ENCODE results near the gene ATG9A.
A peak's percentile ranks its signal among the peaks of the same experiment; 100 is the strongest.
"Not testable (repeated sequence)": the region's sequence is repeated elsewhere in the genome, so short reads cannot be mapped to it uniquely, and the experiment has no call there.

Gene ATG9A

DNA sequence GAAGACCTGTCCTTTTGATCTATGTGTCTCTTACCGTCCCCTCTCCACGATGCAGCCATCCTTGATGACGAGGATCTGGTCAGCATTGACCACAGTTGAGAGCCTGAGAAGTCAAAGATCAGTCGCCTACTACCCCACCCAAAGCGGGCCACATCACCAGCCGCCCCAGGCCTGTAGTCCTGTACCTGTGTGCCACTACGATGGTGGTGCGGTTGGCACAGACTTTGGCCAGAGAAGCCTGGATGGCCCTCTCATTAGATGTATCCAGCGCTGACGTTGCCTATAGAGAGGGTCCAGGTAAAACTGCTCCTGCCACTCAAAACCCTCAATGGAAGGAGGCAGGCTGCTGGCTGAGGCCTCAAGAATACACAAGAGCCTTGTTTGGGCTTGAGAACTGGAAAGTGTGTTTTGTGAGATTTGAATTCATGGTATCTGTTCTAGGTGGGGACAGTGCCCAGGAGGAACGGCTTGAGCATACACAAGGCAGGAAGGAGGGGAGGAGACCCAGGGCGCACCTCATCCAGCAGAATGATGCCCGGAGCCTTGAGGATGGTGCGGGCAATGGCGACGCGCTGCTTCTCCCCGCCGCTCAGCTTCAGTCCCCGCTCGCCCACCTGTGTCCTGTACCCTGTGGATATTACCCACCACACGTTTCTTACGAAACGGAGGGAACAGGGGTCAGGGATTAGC, 19.1 kb downstream of the ATG9A start:
- Mint-ChIP-seq H3K9me3 (no peaks in the 10 kb centered on the region), H3K4me3 (no peak overlapping the region), H3K36me3 (peaks cover 3% of the 10 kb centered on the region), H3K27me3 (no peaks in the 10 kb centered on the region), H3K27ac (no peak overlapping the region), H3K4me1 (peaks cover 19% of the 10 kb centered on the region)
- no peak for ATAC-seq (ENCODE audit: low read depth)
- DNase-seq (ENCODE audit: low spot score in 2 of 2): no peak

DNA sequence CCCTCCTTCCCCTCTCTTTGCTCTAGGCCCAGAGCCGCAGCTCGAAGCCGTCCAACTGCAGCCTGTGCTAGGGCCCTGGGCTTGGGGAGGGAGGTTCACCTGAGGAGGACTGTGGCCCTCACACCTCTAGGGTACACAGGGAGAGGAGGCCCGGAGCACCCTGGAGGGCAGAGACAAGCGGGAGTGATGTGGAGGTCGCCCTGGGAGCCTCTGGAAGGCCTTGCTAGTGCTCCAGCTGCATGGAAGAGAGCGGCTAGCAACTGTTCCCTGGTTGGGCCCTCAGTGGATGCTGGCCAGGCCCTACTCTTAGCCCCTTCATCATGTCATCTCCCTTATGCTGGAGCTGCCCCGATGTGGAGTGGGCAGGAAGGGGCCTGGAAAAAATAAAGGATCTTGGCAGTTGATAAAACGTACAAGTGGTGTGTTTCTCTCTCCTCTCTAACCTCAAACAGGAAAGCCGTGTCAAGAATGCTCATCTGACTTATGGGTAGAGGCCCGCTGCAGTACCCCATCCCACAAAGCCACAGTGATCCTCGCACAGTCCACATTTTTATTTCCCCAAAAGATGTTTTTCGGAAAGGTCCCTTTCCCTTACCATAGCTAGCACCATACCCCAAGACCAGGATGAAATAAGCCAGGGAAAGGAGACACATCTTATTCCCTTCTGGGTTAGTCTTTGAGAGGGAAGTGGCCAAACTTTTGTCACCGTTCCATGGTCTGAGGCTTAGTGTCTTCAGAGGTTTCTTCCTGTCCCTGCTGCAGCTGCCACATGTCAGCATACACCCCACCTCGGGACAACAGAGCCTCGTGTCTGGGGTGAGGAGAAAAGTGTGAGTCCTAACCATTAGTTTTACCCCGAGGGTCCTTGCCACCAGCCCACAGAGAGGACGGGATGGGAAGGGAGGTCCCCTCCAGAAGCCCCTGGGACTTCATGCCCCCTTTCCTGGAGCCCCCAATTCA, 19.9 kb downstream of the ATG9A start:
- H3K4me3 Mint-ChIP-seq: no peak overlapping the region
- H3K9me3 Mint-ChIP-seq: no peaks in the 10 kb centered on the region
- peak overlapping the region; percentile 28 for H3K27ac Mint-ChIP-seq
- H3K4me1 Mint-ChIP-seq: peaks cover 19% of the 10 kb centered on the region
- ATAC-seq (ENCODE audit: low read depth): no peak
- H3K36me3 Mint-ChIP-seq: peaks cover 3% of the 10 kb centered on the region
- no peak for DNase-seq (ENCODE audit: low spot score in 2 of 2)
- no peaks in the 10 kb centered on the region for H3K27me3 Mint-ChIP-seq

DNA sequence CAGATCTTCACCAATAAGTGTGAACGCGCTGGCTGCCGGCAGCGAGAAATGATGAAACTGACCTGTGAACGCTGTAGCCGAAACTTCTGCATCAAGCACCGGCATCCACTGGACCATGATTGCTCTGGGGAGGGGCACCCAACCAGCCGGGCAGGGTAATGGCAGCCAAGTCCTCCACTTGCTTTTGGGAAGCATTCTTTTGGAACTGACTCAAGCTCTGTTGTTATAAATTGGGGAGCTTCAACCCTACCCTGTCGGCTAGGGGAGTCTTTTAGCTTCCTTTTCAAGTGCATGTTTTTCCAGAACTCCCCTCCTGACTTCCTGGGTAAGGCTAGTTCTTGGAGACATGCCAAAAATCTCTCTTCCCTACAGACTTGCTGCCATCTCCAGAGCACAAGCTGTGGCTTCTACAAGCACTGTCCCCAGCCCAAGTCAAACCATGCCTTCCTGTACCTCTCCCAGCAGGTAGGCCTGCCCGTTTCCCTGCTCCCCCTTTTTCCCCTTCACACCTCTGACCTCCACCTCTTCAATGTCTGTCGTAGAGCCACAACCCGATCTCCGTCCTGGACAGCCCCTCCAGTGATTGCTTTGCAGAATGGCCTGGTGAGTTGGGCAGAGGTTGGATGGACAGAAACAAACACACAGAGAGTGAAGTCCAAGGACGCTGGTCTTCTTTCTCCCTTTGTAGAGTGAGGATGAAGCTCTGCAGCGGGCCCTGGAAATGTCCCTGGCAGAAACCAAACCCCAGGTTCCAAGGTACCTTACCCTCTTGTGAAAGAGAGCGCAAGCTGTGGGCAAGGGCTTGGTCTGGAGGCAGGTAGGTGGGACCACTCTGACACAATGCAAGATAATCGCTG, 21.3 kb downstream of the ATG9A start:
- H3K9me3 Mint-ChIP-seq: no peaks in the 10 kb centered on the region
- no peaks in the 10 kb centered on the region for H3K36me3 Mint-ChIP-seq
- peaks cover 19% of the 10 kb centered on the region for H3K4me1 Mint-ChIP-seq
- DNase-seq (ENCODE audit: low spot score in 2 of 2) (no peak), ATAC-seq (ENCODE audit: low read depth) (no peak)
- H3K27ac Mint-ChIP-seq: no peak overlapping the region
- H3K27me3 Mint-ChIP-seq: no peaks in the 10 kb centered on the region
- H3K4me3 Mint-ChIP-seq: peak overlapping the region; percentile 82

DNA sequence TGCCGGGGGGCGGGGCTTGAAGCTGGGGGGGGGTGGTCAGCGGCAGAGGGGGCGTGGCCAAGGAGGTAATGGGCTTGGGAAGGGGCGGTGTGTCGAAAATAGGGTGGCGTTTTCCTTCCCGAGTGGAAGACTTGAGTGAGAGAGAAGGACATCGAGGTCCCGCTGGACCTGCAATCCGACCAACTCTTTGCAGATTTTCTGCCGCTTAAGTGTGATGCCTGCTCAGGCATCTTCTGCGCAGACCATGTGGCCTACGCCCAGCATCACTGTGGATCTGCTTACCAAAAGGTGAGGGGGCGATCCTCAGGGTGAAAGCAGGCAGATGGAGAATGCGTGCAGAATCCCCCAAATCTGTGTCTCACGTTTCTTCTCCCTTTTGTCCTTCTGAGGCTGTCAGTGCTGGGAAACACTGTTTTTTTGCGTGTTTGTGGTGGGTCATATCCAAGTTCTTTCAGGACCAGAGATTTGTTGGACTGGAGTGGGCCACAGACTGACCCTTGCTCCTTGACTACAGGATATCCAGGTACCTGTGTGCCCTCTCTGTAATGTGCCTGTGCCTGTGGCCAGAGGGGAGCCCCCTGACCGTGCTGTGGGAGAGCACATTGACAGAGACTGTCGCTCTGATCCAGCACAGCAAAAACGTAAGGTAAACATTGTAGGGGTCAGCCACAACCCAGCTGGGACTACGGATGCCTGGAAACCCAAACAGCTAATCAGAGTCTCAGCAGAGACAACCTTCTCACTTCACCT, 22.1 kb downstream of the ATG9A start:
- Mint-ChIP-seq H3K36me3 (no peaks in the 10 kb centered on the region), H3K27me3 (no peaks in the 10 kb centered on the region), H3K4me3 (peak overlapping the region; percentile 82), H3K9me3 (no peaks in the 10 kb centered on the region), H3K27ac (peak overlapping the region; percentile 86), H3K4me1 (peaks cover 19% of the 10 kb centered on the region)
- DNase-seq (ENCODE audit: low spot score in 2 of 2) (no peak), ATAC-seq (ENCODE audit: low read depth) (no peak)

DNA sequence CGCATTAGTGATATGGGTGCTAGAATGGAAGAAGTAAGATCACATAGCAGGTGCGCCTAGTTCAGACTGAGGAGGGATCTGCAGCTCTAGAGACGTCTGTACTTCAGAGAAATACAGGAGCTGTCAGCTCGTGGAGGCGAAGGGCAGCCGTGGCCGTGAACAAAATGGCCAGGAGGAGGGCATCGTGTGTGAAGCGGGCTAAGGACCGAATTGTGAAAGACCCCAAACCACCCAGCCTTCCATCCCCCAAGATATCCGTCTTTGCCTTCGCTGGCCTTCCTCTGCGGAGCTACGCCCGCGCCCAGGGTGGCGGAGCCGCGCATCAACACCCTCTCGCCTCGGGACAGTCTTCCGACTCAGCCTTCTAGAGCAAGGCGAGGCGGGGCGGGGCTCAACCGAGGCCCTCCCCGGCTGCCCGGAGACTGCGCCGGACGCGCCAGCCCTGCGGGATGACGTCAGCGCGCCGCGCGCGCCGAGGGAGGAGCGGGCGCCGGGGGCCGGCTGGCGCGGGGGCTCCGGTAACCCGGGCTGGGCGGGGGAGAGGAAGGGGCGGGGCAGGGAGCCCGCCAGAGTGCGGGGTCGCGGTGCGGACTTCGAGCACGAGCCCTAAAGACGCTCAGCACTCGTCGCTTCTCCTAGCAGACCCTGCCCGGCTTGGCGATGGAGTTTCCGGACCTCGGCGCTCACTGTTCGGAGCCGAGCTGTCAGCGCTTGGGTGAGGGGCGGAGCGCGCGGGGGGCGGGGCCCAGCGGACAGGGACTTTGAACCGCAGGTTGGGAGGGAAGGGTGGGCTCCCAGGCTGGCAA, 22.9 kb downstream of the ATG9A start, which contains the start of gene ZFAND2B:
ZFAND2B (plus strand) TSS at position 455 of the 806 bp plus-strand sequence; CDS start at position 661, 206 bp downstream.
- no peaks in the 10 kb centered on the region for H3K27me3 Mint-ChIP-seq
- H3K27ac Mint-ChIP-seq: peak within 1 kb of the TSS; percentile 86
- peak within 1 kb of the TSS; percentile 82 for H3K4me3 Mint-ChIP-seq
- H3K9me3 Mint-ChIP-seq: no peaks in the 10 kb centered on the region
- ATAC-seq (ENCODE audit: low read depth) (peak; percentile 91), DNase-seq (ENCODE audit: low spot score in 2 of 2) (peak; percentile 94 to 96)
- peaks cover 16% of the 10 kb centered on the region for H3K4me1 Mint-ChIP-seq
- H3K36me3 Mint-ChIP-seq: no peaks in the 10 kb centered on the region

DNA sequence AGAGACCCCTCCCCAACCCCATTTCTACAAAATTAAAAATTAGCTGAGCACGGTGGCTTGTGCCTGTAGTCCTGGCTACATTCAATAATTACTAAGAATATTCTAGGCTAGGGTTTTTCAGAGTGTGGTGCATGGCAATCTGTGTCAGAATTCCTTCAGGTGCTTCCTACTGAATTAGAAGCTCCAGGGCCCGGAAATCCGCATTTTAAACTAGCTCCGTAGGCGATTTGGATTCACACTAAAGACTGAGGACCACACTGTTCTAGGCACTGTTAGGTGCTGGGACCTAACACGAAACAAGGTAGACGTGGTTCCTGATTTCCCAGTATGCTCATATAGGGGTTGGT, 23.5 kb downstream of the ATG9A start:
- DNase-seq (ENCODE audit: low spot score in 2 of 2) (no peak), ATAC-seq (ENCODE audit: low read depth) (no peak)
- Mint-ChIP-seq H3K9me3 (no peaks in the 10 kb centered on the region), H3K27me3 (no peaks in the 10 kb centered on the region), H3K36me3 (no peaks in the 10 kb centered on the region), H3K4me3 (peak overlapping the region; percentile 82), H3K4me1 (peaks cover 13% of the 10 kb centered on the region), H3K27ac (peak overlapping the region; percentile 86)

DNA sequence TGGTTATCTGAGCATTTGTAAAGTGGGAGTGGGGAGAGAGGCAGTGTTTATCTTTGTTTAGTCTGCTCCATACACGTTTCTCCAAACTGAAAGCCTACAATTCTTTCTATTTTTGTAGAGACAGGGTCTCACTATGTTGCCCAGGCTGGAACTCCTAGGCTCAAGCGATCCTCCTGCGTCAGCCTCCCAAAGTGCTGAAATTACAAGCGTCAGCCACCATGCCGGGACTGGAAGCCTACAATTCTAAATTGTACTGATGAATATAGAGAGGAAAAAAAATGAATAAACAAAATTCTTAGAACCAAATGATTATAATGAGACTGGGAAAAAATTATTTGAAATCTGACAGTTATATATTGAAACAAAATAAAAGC, 24.3 kb downstream of the ATG9A start:
- H3K27me3 Mint-ChIP-seq: no peaks in the 10 kb centered on the region
- DNase-seq (ENCODE audit: low spot score in 2 of 2) (no peak), ATAC-seq (ENCODE audit: low read depth) (no peak)
- no peaks in the 10 kb centered on the region for H3K36me3 Mint-ChIP-seq
- peaks cover 13% of the 10 kb centered on the region for H3K4me1 Mint-ChIP-seq
- H3K9me3 Mint-ChIP-seq: no peaks in the 10 kb centered on the region
- no peak overlapping the region for H3K4me3 Mint-ChIP-seq
- H3K27ac Mint-ChIP-seq: no peak overlapping the region

DNA sequence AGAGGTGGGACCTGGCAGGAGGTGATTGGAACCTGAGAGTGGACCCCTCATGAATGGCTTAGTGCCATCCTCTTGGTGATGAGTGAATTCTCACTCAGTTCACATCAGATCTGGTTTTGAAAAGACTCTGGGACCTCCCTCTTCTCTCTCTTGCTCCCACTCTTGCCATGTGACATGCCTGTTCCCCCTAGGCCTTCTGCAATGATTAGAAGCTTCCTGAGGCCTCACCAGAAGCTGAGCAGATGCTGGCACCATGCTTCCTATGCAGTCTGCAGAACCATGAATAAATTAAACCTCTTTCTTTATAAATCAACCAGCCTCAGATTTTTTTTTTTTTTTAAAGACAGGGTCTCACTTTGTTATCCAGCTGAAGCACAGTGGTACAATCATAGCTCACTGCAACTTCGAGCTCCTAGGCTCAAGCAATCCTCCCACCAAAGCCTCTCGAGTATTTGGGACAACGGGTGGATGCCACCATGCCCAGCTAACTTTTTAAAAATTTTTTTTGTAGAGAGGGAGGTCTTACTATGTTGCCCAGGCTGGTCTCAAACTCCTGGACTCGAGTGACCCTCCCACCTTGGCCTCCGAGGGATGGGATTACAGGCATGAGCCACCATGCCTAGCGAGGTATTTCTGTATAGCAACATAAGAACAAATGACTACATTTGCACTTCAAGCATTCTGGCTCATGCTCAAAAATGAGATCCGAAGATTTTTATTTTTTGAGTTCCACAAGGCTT, 24.8 kb downstream of the ATG9A start:
- H3K27ac Mint-ChIP-seq: no peak overlapping the region
- no peak for ATAC-seq (ENCODE audit: low read depth)
- H3K4me3 Mint-ChIP-seq: no peak overlapping the region
- no peaks in the 10 kb centered on the region for H3K9me3 Mint-ChIP-seq
- no peaks in the 10 kb centered on the region for H3K36me3 Mint-ChIP-seq
- peaks cover 13% of the 10 kb centered on the region for H3K4me1 Mint-ChIP-seq
- DNase-seq (ENCODE audit: low spot score in 2 of 2): no peak
- peaks cover under 1% of the 10 kb centered on the region for H3K27me3 Mint-ChIP-seq

DNA sequence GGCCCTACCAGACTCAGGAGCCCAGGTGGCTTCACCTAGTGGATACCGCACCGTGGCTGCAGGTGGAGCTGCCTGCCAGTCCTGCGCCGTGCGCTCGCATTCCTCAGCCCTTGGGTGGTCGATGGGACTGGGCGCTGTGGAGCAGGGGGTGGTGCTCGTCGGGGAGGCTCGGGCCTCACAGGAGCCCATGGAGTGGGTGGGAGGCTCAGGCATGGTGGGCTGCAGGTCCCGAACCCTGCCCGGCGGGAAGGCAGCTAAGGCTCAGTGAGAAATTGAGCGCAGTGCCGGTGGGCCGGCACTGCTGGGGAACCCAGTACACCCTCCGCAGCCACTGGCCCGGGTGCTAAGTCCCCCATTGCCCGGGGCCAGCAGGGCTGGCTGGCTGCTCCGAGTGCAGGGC, 28.1 kb downstream of the ATG9A start:
- H3K27ac Mint-ChIP-seq; DNase-seq (ENCODE audit: low spot score in 2 of 2); ATAC-seq (ENCODE audit: low read depth); H3K4me1 Mint-ChIP-seq; H3K4me3 Mint-ChIP-seq; H3K9me3 Mint-ChIP-seq; H3K36me3 Mint-ChIP-seq; H3K27me3 Mint-ChIP-seq: not testable (repeated sequence)

DNA sequence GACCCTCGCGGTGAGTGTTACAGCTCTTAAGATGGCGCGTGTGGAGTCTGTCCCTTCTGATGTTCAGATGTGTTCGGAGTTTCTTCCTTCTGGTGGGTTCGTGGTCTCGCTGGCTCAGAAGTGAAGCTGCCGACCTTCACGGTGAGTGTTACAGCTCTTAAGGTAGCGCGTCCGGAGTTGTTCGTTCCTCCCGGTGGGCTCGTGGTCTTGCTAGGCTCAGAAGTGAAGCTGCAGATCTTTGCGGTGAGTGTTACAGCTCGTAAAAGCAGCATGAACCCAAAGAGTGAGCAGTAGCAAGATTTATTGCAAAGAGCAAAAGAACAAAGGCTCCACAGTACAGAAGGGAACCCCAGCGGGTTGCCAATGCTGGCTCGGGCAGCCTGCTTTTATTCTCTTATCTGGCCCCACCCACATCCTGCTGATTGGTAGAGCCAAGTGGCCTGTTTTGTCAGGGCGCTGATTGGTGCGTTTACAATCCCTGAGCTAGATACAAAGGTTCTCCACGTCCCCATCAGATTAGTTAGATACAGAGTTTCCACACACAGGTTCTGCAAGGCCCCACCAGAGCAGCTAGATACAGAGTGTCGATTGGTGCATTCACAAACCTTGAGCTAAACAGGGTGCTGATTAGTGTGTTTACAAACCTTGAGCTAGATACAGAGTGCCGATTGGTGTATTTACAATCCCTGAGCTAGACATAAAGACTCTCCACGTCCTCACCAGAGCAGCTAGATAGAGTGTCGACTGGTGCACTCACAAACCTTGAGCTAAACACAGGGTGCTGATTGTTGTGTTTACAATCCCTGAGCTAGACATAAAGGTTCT, 28.7 kb downstream of the ATG9A start:
- H3K27ac Mint-ChIP-seq; H3K4me1 Mint-ChIP-seq; H3K27me3 Mint-ChIP-seq; DNase-seq (ENCODE audit: low spot score in 2 of 2); H3K9me3 Mint-ChIP-seq; ATAC-seq (ENCODE audit: low read depth); H3K4me3 Mint-ChIP-seq; H3K36me3 Mint-ChIP-seq: not testable (repeated sequence)

DNA sequence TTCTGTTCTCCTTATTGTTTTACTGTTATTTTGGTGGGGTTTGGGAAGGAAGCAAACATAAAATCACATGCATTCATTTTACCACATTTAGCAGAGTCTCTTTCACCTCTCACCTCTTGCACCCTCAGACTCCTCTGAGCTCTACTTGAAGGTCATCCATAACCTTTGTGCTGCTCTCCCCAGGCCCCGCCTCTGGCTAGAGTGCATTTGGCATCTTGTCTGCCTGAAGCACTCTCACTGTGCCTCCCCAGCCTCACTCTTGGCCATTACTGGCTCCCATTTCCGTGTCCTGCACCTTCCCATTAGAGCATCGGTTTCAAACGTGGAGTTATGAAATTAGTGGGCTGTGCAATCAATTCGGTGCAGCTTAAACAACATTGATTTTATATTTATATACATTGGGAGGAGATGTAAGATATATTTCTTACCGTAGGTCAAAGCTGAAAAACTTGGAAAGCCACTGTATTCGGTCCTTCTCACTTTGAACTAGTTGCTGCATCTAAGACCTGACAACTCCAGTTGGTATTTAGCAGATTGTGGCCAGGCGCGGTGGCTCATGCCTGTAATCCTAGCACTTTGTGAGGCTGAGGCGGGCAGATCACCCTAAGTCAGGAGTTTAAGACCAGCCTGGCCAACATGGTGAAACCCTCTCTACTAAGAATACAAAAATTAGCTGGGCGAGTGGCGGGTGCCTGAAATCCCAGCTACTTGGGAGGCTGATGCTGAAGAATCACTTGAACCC, 29.8 kb downstream of the ATG9A start:
- H3K27me3 Mint-ChIP-seq: peaks cover 11% of the 10 kb centered on the region
- no peak overlapping the region for H3K4me3 Mint-ChIP-seq
- no peak overlapping the region for H3K27ac Mint-ChIP-seq
- no peak for ATAC-seq (ENCODE audit: low read depth)
- no peaks in the 10 kb centered on the region for H3K36me3 Mint-ChIP-seq
- no peak for DNase-seq (ENCODE audit: low spot score in 2 of 2)
- no peaks in the 10 kb centered on the region for H3K9me3 Mint-ChIP-seq
- H3K4me1 Mint-ChIP-seq: no peaks in the 10 kb centered on the region

Data from memory B cell (primary cell).